GM10847 (cell line): Measurements from ENCODE around the gene PLA2G1B.
A peak's percentile ranks its signal among the peaks of the same experiment; 100 is the strongest.

Experiments
- POLR2A ChIP-seq: IDR thresholded peaks from 2 replicates; pipeline ENCODE4 v1.6.1; 2011; ENCODE audit not compliant: insufficient read length; ENCODE audit errors: extremely low read depth

PLA2G1B gene

GRCh38 chr12:120301962-120302815 is 25.4 kb downstream of the PLA2G1B start, which contains the start of gene SIRT4:
Gene SIRT4, plus strand, starts transcription at chr12:120302321. Its CDS starts 1,241 bp downstream, at chr12:120303562.
- no peak for TF ChIP-seq POLR2A

- TF ChIP-seq POLR2A = peak; percentile 99
These were observed 34.7 kb downstream of the PLA2G1B start, which contains the start of gene RNU4-1 for GRCh38 chr12:120292661-120293531. Gene RNU4-1, minus strand, starts transcription at chr12:120293237.

- no peak for TF ChIP-seq POLR2A
These were observed 35.2 kb downstream of the PLA2G1B start for GRCh38 chr12:120292411-120292660.

DNA sequence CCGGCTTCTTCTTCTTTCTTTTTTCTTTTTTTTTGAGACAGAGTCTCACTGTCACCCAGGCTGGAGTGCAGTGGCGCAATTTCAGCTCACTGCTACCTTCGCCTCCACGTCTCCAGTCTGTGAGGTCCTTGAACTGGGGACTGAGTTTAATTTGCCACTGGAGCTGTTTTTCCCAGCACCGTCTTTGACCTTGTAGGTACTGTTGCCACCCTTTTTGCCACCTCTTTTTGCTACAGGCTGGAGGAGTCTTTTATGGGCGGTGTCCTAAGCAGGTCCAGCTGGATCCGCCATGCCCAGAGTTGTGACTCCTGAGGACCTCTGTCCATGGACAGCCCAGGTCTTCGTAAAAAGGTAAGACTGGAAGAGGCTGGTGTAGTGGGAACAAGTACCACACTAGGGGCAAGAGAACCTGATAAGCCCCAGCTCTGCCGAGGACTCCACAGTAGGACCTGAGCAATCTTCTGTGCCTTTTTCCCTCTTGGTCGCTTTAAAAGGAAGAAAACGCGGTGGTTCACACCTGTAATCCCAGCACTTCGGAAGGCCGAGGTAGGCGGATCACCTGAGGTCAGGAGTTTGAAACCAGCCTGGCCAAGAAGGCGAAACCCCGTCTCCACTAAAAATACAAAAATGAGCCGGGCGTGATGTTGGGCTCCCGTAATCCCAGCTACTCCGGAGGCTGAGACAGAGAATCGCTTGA is 36.8 kb downstream of the PLA2G1B start:
- no peak for TF ChIP-seq POLR2A

DNA sequence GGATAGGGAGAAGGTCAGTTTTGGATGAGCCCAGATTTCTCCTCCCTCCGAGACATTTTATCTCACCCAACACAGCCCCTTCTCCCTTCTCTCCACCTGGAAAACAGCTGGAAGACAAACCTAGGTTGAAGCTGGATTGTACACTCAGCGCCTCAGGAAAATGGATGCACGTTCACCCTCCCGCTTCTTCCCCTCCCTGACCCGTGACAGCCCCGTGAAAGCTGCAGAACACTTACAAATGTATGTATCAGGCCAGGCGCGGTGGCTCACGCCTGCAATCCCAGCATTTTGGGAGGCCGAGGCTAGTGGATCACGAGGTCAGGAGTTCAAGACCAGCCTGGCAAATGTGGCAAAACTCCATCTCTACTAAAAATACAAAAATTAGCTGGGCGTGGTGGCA is 40.1 kb downstream of the PLA2G1B start:
- TF ChIP-seq POLR2A = no peak

DNA sequence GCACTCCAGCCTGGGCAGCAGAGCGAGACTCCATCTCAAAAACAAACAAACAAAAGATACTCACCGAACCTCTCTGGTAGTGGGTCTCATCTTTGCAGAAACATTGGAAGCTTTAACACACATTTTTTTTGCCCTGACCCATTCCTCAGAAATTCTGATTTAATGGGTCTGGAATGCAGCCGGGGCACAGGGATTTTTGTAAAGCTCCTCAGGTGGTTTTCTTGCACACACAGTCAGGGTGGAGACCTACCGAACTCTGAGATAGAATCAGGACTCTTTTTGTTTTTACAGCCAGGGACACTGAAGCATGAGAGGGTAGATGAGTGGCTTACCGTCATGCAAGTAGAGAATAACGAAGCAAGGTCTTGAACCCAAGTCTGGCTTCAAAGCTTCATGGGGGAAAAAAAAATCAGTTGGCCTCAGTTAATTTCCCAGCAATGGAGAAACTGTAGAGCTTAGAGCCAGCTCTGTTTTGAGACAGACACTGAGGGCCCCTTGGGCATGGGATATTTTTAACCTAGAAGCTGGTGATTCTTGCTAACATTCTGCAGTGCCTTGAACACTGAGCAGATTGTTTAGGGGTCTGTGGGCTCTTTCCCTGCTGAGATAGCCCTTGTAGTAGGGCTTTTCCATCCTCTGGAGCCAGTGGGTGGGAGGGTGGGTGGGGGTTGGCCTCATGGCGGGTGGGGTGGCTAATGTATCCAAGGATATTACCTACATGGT is 40.6 kb downstream of the PLA2G1B start:
- TF ChIP-seq POLR2A = no peak

DNA sequence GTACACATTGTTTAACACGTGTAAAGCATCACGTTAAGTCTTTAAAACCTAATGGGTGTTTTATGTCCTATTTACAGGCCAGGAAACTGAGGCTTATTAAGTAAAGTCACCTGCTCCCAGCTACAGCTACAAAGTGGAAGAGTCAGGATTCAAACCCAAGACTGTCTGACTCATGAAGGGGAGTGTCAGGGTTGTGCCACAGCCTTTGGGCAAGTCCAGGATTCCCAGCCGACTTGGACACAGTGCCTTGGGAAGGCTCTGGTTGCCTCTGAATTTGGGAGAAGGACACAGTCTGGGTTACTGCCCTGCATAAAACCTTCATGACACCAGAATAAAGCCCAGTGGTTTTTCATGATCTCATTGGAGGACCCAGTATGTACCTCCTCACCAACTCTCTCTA is 43.2 kb downstream of the PLA2G1B start:
- TF ChIP-seq POLR2A = no peak

GRCh38 chr12:120283318-120283717 is 44.3 kb downstream of the PLA2G1B start:
- TF ChIP-seq POLR2A = no peak

GRCh38 chr12:120278137-120279069 is 49.2 kb downstream of the PLA2G1B start:
- TF ChIP-seq POLR2A = no peak

DNA sequence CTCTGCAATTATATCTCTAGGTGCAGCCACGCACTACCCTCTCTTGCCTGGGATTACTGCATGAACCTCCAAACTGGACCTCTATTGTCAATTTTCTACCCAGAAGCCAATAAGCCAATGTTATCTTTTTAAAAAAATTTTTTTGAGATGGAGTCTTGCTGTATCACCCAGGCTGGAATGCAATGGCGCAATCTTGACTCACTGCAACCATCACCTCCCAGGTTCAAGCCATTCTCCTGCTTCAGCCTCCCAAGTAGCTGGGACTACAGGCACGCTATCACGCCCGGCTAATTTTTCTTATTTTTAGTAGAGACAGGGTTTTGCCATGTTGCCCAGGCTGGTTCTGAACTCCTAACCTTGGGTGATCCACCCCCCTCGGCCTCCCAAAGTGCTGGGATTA is 50.8 kb downstream of the PLA2G1B start:
- no peak for TF ChIP-seq POLR2A
